T-helper 2 cell treated with Interferon-gamma antibody and Interleukin-4, amounts not matched to agents 100 ng/mL and 5 ng/mL, for 36 hours (primary cell): ENCODE measurements around the gene PRPF40A. TPM values are rescaled to one million over a fixed set of nuclear protein-coding genes. Genes with fewer than 3 reads are reported as not detected.

ENCODE experiments used
- intact Hi-C: fragments of 100-400 bp; cut with micrococcal nuclease; formaldehyde crosslinking; loops from one replicate; pipeline ENCODE4 v1.15.1; 2023
- total RNA-seq: library from RNA; stranded (reverse); gene quantifications from 2 replicates; pipeline ENCODE4 v1.2.3, GENCODE V29; 2022

The PRPF40A gene
- total RNA-seq, 1 donor from 2014 or later = 118 TPM

DNA sequence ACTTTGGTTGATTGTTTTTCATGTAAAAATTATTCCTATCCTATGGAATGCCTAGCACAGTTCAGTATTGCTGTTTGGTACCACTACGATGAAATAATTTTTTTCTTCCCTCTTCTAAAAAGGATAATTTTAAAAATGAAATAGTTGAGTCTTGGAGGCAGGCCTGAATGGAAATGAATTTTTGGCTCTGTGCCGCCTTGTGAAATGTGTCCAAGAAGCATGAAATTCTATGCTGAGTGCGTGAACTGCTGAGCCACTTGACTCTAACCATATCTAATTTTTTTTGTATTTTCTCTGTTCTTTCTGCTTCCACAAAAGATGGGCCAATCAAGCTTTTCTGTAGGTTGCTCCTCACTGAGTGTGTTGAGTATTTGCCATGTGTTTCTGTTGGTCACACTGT lies 95.0 kb downstream of the PRPF40A start:
- intact Hi-C loops = loop anchor here (10.0 kb wide), 1 partner anchor 217 kb away; no protein-coding TSS in a partner anchor

DNA sequence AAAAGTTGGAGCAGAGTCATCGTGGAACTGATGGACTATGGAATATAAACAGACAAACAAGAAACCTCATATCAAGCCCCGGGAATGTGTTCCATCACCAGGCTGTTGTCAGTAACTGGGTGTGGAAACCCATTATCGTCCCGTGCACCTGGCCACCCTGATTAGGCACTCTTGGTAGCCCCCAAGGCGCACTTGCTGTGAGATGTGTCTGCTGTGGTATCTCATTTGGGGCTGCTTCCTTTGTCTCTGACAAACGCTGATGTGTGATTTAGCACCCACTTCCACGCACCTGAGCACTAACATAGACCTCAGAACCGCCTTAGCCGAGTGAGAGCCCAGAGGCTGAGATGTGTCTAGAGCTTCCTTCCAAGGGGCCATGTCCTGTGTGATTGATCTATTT lies 96.3 kb downstream of the PRPF40A start:
- intact Hi-C loops = loop anchor here (10.0 kb wide), 1 partner anchor 216 kb away; no protein-coding TSS in a partner anchor

DNA sequence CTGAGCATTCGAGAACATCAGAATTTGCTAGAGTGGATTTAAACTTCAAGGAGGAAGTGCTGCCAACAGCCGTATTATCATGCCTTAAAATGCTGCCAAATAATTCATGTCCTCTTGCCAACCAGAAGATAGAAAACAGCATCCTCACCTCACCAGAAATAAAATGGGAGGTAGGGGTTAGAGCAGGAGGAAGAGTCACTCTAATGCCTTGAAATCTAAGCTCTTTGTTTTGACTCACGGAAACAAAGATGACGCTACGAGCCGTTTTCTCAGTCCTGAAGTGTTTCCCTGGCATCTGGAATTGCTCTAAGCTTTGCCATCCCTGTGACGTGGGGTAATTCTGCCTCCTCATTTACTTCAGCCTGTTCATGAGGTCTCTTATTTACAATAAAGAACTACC lies 97.1 kb downstream of the PRPF40A start:
- intact Hi-C loops = loop anchor here (10.0 kb wide), 1 partner anchor 215 kb away; no protein-coding TSS in a partner anchor

DNA sequence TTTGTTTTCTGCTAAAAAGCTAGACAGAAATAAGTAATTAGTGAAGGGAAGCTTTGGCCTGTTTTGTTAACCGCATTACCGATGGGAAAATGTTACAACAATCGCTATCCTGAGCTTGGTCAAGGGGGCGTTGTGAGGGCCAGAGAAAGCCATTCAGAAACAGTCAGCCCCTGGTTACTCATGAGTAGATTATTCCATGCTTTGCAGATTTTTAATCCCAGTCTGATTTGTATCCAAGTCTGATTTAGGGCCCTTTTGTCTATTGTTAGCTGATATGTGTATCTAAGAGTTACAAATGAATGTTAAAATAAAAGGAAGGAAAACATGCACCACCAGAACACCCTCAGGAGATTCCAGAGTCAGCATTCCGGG lies 99.1 kb downstream of the PRPF40A start:
- intact Hi-C loops = no loop called here

DNA sequence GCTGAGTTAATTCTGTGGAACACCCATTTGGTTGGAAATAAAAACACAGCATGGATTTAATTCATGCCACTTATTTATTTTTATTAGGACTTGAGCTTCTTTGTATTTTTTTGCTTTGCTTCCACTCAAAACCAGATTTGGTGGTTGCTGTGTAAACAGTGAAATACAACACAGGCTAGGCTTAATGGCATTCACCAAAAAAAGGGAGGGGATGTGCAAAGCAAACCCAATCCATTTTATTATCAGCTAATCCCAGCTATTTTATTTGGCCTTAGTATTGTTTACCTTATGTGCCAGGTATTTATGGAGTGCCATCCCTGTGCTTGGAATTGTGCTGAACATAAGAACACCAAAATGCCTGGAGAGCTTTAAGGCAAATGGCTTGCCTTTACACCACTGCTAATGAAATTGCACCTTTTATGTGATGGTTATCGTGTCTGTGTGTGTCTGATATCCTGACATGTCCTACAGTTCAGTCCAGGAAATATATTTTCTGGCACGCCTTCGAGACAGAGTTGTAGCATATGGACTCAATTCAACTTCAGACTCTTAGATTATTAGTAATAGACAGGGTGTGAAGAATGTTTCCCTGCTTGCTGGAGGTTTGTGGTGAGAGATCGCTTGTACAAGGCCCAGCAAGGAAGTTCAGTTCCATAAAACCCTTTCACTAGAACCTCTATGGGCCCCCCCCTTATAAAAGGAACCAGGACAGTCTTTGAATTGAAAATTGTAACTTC lies 99.6 kb downstream of the PRPF40A start:
- intact Hi-C loops = no loop called here

DNA sequence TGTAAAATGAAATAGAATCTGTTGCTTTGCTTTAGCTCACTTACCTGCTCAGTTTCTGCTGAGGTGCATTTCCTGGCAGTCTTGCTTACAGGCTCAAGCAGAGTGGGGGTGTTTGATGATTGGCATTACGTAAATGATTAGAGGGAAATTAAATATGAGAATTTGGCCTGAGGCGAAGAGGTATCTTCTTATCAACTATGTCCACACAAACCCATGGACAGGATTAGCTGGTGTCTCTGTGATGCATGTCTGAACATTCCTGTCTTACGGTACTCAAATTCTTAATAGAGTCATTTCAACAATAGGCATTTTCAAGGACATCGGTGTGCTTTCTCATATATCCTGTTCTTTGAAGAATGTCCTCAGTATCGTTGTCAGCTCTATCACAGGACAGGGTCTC lies 102.1 kb downstream of the PRPF40A start:
- intact Hi-C loops = no loop called here

DNA sequence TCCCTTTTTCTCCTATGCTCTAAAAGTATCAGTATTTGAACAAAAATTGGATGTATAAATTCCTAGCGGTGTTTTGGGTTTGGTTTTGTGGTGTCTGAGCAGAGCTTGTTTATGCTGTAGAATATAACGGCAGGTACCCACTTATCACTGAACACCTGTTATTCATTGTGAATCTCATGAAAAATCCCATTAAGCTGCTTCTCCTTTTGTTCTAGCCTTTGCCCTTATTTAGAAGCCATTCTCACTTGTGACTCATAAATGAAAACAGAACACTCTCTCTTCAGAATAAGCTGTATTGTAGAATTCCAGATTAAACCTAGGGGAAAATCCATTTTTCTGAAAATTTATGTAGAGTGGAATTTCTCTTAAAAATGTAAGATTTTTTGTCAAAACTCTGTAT lies 104.0 kb downstream of the PRPF40A start:
- intact Hi-C loops = no loop called here

DNA sequence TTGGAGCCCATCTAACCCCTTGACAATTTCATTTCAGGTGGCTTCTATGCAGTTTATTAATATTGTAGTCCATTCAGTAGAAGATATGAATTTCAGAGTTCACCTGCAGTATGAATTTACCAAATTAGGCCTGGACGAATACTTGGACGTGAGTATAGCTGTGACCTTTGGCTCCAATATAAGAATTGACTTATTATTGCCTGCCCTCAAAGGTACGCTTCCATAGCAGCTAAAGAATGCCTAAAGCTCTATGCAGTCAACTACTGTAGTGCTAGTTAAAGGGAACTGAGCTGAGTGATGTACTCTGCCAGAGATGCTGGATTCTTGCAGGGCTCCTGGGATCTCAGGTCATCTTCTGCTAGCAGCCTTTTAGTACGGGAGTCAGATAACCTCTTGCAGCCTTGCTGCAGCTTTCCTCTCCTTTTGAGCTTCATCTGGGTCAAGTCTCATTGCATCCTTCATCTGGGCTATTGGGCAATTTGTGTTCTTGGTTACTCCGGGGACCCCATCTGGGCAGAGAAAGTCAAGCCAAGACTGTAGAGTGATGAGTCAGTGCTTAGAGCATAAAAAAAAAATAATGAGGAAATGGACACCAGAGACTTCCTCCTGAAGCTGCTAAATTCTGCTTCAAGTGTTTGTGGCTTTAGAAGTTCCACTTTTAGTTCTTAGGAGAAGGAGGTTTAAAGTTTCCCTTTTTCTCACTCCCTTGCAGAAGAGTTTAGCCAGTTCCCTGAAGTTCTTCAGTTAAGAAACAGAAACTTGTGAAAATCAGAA lies 105.6 kb downstream of the PRPF40A start:
- intact Hi-C loops = no loop called here

DNA sequence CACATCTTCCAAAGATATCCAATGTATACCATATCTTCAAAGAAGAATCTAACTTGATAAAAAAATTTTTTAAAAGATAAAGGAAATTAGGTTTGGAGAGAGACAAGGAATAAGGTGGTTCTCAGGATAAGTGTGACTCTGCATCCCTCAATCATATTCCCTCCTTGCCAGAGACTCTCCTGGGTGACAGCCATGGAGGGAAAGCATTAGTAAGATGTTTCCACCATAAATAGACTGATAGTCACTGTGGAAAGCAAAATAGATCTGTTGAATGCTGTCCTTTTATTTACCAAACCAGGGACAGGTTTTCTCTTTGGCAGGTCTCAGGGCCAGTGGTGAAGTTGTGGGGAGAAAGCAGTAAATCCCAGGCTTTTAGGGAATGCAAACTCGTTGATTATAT lies 107.6 kb downstream of the PRPF40A start:
- intact Hi-C loops = no loop called here

DNA sequence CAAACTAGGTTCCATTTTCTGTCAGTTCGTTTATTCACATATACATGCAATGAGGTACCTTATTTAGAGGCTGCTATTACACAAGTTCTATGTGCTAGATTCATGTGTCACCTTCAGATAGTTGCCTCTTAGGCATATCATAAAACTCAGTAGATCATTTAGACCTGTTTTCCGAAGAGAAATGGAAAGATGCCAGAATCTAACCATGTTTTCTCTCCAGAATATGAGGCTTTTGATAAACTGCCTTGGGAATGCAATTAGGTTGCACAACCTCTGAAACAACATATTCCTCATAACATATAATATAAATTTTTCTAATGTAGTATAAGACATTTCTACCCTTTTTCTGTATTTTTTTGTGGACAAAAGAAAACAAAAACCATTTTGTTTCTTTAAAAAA lies 108.1 kb downstream of the PRPF40A start:
- intact Hi-C loops = no loop called here

DNA sequence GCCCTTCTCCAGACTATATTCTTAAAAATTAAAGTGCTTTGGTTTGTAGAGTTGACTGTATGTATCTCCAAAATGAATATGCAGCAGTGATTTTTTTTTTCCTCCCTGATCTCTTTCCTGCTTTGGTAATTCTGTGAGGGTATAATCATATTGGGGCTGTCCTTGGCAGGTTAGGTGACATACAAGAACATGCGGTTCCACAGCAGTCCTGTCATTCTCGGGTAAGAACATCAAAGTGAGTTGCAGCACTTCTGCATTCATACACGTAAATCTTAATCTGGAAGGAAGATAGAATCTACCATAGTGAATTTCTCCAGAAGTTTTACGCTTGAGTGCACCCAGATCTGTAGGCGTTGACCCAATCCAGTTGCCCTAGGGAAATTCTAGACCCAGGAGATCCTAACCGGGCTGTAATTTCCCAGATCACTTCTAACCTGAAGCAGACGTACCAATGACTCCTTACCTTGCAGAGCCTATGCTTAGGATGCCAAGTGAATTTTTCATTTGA lies 109.4 kb downstream of the PRPF40A start:
- intact Hi-C loops = no loop called here

DNA sequence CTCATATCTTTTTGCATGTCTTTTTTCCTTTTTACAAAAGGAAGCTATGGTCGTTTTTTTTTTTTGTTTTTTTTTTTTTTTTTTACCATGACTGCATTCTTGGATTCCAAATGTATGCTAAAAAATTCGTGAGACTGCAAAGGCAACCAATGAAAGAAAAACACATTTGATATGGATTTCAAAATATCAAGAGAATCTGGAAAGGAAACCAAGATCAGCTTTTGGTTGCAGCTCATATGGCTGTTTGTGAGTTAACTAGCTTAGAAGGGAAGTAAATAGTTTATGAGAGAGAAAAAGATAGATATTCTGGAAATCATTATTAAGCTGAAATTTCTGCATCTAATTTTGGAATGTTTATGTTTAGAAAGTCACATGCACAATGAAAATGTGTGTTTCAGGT lies 110.3 kb downstream of the PRPF40A start:
- intact Hi-C loops = no loop called here

DNA sequence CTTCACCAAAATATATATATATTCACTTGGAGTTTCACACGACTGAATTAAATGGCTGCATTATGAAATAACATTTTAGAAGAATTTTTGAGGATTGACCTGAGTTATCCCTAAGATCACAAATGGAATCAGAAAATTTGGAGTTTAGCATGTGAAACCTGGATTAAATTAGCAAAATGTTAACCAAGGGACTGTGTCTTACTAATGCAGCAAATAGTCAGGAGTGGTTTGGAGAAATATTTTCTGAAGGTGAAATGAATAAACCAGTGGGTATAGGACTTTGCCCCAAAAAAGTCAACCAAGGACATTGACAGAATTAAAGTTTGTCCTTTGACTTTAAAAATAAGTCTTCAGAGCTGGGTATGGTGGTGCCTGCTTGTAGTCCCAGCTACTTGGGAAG lies 111.2 kb downstream of the PRPF40A start:
- intact Hi-C loops = no loop called here

DNA sequence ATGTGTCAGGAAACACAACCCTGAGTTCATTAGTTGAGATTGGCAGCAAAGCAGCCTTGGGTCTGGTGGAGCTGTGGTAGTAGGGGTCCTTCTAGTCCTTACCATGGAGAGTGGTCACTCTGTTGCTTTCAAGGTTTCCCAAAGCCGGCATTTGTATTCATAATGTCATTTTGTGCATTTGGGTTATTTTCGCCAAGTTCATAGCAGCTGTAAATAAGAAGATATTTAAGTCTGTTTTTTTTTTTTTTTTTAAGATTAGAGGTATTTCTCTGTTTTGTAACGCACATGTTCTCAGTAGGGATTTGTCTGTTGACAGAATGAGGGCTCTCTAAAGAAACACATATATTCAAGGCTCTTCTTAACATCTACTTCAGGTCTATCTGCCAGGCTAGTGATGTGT lies 114.1 kb downstream of the PRPF40A start:
- intact Hi-C loops = no loop called here

DNA sequence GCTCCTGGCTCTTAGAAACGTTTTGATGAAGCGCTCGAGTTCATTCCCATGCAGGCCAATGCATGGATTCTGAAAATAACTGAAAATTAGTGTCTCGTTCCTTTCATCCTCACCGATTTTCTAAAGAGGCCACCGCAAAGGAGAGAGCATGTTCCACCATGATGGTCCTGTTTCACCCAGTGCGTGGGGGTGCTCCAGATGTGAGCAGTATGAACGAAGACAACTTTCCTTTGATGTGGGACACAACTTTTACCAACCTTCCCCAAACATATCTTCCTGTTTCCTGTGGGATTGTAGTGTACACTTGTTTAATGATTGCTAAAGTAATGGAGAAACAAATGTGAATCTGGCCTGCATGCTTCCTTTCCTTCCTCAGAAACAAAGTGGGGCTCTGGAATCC lies 114.5 kb downstream of the PRPF40A start:
- intact Hi-C loops = no loop called here

Other genes with a start within 250 kb of the PRPF40A start
- gene ARL6IP6, start 1.2 kb upstream of the PRPF40A start, total RNA-seq = 41.3 and 43.2 TPM in 2 replicates